Measurements from ENCODE around the gene UQCRH.
A peak's percentile ranks its signal among the peaks of the same experiment; 100 is the strongest.
"Not testable (repeated sequence)": the region's sequence is repeated elsewhere in the genome, so short reads cannot be mapped to it uniquely, and the experiment has no call there.

Gene UQCRH

GRCh38 chr1:46335081-46335480 is 31.6 kb downstream of the UQCRH start:
- Histone ChIP-seq H3K4me1 (ENCODE audit: control insufficient read depth, insufficient read depth, low read length) (no peaks in the 10 kb centered on the region; the same call in none of the 2 replicates), H3K4me3 (ENCODE audit: low read depth, low read length) (no peak overlapping the region), H3K36me3 (ENCODE audit: control insufficient read depth in 2 of 2, insufficient read depth in 1 of 2, low read length in 2 of 2) (no peaks in the 10 kb centered on the region), H3K27ac (ENCODE audit: extremely low read depth, low read depth, low read length) (no peak overlapping the region), H3K9me3 (ENCODE audit: control insufficient read depth, insufficient read depth, low read depth, low read length) (no peaks in the 10 kb centered on the region)
- CTCF ChIA-PET: interaction anchor here (0.5 to 1.2 kb wide), 4 partner anchors 12 to 703 kb away, joined by 3 to 6 read pairs (median 4); no protein-coding TSS in a partner anchor
- TF ChIP-seq OSR2 (tag by site-specific recombination; IDR thresholded peaks at IDR 0.05): no peak
- no peak for TF ChIP-seq ZSCAN5A (tag by site-specific recombination; IDR thresholded peaks at IDR 0.05)
- no peak for TF ChIP-seq ZBTB44 (tag by site-specific recombination; IDR thresholded peaks at IDR 0.05)
- TF ChIP-seq ZBTB10 (tag by site-specific recombination; IDR thresholded peaks at IDR 0.05): no peak
- POLR2A ChIA-PET: no interaction called here

DNA sequence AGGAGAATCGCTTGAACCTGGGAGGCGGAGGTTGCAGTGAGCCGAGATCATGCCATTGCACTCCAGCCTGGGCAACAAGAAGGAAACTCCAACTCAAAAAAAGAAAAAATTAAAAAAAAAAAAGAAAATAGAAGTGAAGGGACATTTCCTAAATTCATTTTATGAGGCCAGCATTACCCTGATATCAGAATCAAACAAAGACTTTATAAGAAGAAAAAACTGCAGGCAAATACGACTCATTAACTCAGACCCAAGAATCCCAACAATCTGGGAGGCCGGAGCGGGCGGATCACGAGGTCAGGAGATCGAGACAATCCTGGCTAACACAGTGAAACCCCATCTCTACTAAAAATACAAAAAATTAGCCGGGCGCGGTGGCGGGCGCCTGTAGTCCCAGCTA is 33.9 kb downstream of the UQCRH start:
- H3K9me3 ChIP-seq (ENCODE audit: control insufficient read depth, insufficient read depth, low read depth, low read length); H3K36me3 ChIP-seq (ENCODE audit: control insufficient read depth in 2 of 2, insufficient read depth in 1 of 2, low read length in 2 of 2); H3K27ac ChIP-seq (ENCODE audit: extremely low read depth, low read depth, low read length); CTCF ChIA-PET; POLR2A ChIA-PET; H3K4me3 ChIP-seq (ENCODE audit: low read depth, low read length); H3K4me1 ChIP-seq (ENCODE audit: control insufficient read depth, insufficient read depth, low read length): not testable (repeated sequence)

DNA sequence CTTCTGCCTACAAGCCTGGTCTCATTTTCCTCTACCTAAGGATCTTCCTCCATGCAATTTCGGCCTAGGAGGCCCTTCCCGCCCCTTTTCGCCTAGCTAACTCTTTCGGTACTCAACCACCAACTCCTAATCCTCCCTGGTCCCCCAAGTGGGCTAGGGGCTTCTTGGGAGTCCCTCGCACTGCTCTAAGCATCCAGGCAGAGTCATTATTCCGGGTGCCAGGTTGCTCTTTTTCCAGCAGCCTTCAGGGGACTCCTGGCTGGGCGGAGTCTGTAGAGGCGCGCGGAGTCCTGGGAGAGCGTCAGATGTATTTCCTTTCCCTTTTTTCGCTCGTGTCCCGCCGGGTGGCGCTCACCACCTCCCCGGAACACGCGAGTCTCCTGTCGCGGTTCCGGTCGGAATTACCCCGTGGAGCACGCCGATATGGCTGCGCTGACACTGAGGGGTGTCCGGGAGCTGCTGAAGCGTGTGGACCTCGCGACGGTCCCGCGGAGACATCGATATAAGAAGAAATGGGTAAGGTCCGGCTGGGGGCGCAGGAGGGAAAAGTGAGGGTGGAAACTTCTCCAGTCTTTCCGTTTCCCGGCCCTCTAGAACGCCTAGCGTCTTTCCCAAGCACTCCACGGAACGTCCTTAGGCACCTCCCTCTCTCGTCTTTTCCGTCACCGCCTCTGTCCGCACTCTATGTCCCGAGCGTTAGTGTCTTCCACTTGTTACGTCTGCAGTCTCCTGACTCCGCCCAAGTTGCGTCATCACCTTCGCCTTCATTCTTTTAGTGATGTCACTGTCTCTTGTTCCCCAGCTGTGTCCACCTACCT is 37.1 kb downstream of the UQCRH start, which contains the start of gene NSUN4:
Gene NSUN4, plus strand, starts transcription at position 404 of the 818 bp plus-strand sequence. Its CDS starts 20 bp downstream, at position 424.
- Histone ChIP-seq H3K36me3 (ENCODE audit: control insufficient read depth in 2 of 2, insufficient read depth in 1 of 2, low read length in 2 of 2) (peaks cover 0 to 39% of the 10 kb centered on the region in 2 experiments; a peak in 2 of 3 replicates), H3K9me3 (ENCODE audit: control insufficient read depth, insufficient read depth, low read depth, low read length) (no peaks in the 10 kb centered on the region), H3K27ac (ENCODE audit: extremely low read depth, low read depth, low read length) (peak within 1 kb of the TSS; percentile 81), H3K4me1 (ENCODE audit: control insufficient read depth, insufficient read depth, low read length) (no peaks in the 10 kb centered on the region; the same call in none of the 2 replicates), H3K4me3 (ENCODE audit: low read depth, low read length) (peak within 1 kb of the TSS; percentile 78)
- ChIA-PET POLR2A (interaction anchor here (0.6 to 2.2 kb wide), 10 partner anchors 9 to 819 kb away, joined by 3 to 24 read pairs (median 4); partner anchors contain the start of genes LRRC41, PRDX1 and UQCRH), CTCF (interaction anchor here (0.5 to 2.1 kb wide), 17 partner anchors 10 to 364 kb away, joined by 3 to 10 read pairs (median 4); partner anchors contain the start of genes LRRC41 and UQCRH)
- TF ChIP-seq ZNF76 (tag by site-specific recombination; IDR thresholded peaks at IDR 0.05; ENCODE audit: borderline replicate concordance, low read depth): peak; percentile 76
- peak; percentile 82 for TF ChIP-seq SP3 (tag by site-specific recombination; IDR thresholded peaks at IDR 0.05)
- peak; percentile 55 for TF ChIP-seq ZBTB20 (tag by site-specific recombination; IDR thresholded peaks at IDR 0.05)
- TF ChIP-seq GLIS1 (tag by site-specific recombination; IDR thresholded peaks at IDR 0.05): peak; percentile 58
- no peak; the same call in 1 of the 2 replicates for TF ChIP-seq GLI2 (tag by site-specific recombination; IDR thresholded peaks at IDR 0.05; ENCODE audit: borderline replicate concordance, low read depth)
- peak; percentile 65 for TF ChIP-seq ZIC2 (tag by site-specific recombination; IDR thresholded peaks at IDR 0.05)
- peak; percentile 63 for TF ChIP-seq ZNF335 (tag by site-specific recombination; conservative IDR thresholded peaks at IDR 0.05)
- TF ChIP-seq MZF1 (tag by site-specific recombination; IDR thresholded peaks at IDR 0.05; ENCODE audit: borderline replicate concordance): no peak; the same call in 1 of the 2 replicates
- 0 out of 2 replicates have a peak, but pooled peaks have one; percentile 57 for TF ChIP-seq ZBTB6 (tag by site-specific recombination; IDR thresholded peaks at IDR 0.05)
- no peak for TF ChIP-seq EGR2 (tag by site-specific recombination; IDR thresholded peaks at IDR 0.05; ENCODE audit: low read depth)
- peak; percentile 99 for TF ChIP-seq ZSCAN30 (tag by site-specific recombination; IDR thresholded peaks at IDR 0.05)
- 0 out of 2 replicates have a peak, but pooled peaks have one; percentile 20 for TF ChIP-seq ZNF596 (tag by site-specific recombination; IDR thresholded peaks at IDR 0.05)
- TF ChIP-seq GFI1B (tag by site-specific recombination; IDR thresholded peaks at IDR 0.05): no peak
- TF ChIP-seq IKZF3 (tag by site-specific recombination; IDR thresholded peaks at IDR 0.05): peak; percentile 95
- TF ChIP-seq ZNF292 (tag by site-specific recombination; IDR thresholded peaks at IDR 0.05; ENCODE audit: borderline replicate concordance, low read depth): no peak
- TF ChIP-seq, protein P1, sequence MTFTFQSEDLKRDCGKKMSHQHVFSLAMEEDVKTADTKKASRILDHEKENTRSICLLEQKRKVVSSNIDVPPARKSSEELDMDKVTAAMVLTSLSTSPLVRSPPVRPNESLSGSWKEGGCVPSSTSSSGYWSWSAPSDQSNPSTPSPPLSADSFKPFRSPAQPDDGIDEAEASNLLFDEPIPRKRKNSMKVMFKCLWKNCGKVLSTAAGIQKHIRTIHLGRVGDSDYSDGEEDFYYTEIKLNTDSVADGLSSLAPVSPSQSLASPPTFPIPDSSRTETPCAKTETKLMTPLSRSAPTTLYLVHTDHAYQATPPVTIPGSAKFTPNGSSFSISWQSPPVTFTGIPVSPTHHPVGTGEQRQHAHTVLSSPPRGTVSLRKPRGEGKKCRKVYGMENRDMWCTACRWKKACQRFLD (tag by site-specific recombination; IDR thresholded peaks at IDR 0.05): no peak
